AG04449 (cell line): ENCODE measurements around the gene ADRA1B.

Experiments
- CTCF ChIA-PET: fragments of 350-600 bp; formaldehyde crosslinking; extraction: SDS; loops from one replicate; lab custom pipeline; 2021; ENCODE audit warnings: antibody characterized with exemption; lab: Yijun Ruan, JAX
- POLR2A ChIA-PET: fragments of 400-600, 350-600 bp; formaldehyde crosslinking; extraction: SDS; loops from one replicate; lab custom pipeline; 2020; ENCODE audit warnings: antibody characterized with exemption, inconsistent platforms; lab: Yijun Ruan, JAX
- DNase-seq: peaks from one replicate; pipeline ENCODE4 v3.0.0-alpha.2; 2010; ENCODE audit warnings: low read depth, low spot score
- H3K4me3 ChIP-seq: 2 replicates; pipeline ENCODE4 v1.5.1; 2011; ENCODE audit warnings: low read depth, mild to moderate bottlenecking, control low read depth, low read length
- TF ChIP-seq, protein P1 (sequence below): IDR thresholded peaks from one replicate; pipeline ENCODE4 v1.5.1; 2011; ENCODE audit warnings: mild to moderate bottlenecking, moderate library complexity, low read length, control low read depth, inconsistent platforms; ENCODE audit not compliant: insufficient read depth; ENCODE audit errors: missing control alignments

Gene ADRA1B

DNA sequence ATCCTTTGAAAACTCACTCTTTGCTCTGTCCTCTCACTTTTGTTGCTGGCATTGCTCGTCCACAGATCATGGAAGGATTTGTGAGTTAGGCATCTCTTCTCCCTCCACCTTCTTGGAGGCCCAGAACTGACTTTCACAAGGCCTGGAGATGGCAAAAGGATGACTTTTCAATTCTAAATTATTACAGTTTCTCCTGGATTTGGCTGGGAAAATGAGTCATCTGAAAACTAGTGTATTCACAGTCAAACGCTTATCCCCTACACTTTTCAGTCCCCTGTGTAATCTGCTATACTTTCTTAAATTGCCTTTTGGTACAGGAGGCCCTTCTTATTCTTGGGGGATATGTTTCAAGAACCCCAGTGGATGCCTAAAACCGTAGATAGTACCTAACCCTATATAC, 35.6 kb downstream of the ADRA1B start:
- ChIA-PET CTCF (interaction anchor here (0.6 to 5.4 kb wide), 7 partner anchors 12 to 509 kb away, joined by 3 to 39 read pairs (median 3); no protein-coding TSS in a partner anchor), POLR2A (no interaction called here)
- TF ChIP-seq, protein P1, sequence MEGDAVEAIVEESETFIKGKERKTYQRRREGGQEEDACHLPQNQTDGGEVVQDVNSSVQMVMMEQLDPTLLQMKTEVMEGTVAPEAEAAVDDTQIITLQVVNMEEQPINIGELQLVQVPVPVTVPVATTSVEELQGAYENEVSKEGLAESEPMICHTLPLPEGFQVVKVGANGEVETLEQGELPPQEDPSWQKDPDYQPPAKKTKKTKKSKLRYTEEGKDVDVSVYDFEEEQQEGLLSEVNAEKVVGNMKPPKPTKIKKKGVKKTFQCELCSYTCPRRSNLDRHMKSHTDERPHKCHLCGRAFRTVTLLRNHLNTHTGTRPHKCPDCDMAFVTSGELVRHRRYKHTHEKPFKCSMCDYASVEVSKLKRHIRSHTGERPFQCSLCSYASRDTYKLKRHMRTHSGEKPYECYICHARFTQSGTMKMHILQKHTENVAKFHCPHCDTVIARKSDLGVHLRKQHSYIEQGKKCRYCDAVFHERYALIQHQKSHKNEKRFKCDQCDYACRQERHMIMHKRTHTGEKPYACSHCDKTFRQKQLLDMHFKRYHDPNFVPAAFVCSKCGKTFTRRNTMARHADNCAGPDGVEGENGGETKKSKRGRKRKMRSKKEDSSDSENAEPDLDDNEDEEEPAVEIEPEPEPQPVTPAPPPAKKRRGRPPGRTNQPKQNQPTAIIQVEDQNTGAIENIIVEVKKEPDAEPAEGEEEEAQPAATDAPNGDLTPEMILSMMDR, result no peak

DNA sequence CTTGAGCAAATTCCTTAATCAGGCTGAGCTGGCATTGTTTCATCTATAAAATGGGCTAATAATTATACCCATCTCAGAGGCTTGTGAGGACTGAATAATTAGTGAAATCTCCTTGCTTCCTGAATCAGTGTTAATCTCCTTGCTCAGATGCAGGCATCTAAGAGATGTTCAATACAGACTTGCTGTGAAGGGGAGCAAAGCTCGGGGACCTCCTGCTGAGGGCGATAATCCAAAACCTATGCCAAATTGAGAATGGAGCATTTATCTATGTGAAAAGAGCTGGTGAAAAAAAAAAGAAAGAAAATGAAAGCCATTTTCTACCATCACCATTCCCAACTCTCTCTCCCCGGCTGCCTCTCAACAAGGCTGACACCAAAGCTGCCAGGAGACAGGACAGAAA, 37.3 kb downstream of the ADRA1B start:
- POLR2A ChIA-PET, result no interaction called here
- no peak for DNase-seq
- CTCF ChIA-PET, result interaction anchor here (0.5 to 5.4 kb wide), 4 partner anchors 8 to 437 kb away, joined by 3 to 39 read pairs (median 3); no protein-coding TSS in a partner anchor
- TF ChIP-seq, protein P1, result no peak
- no peak overlapping the region for H3K4me3 ChIP-seq

More for the DNA sequence above, 35.6 kb downstream of the ADRA1B start:
- no peak overlapping the region for H3K4me3 ChIP-seq
- no peak for DNase-seq

GRCh38 chr5:159955056-159955624, 38.9 kb downstream of the ADRA1B start:
- H3K4me3 ChIP-seq, result no peak overlapping the region
- DNase-seq, result no peak
- TF ChIP-seq, protein P1, result no peak
- CTCF ChIA-PET, result interaction anchor here (1.0 to 5.4 kb wide), 2 partner anchors 9 to 512 kb away, joined by 4 to 39 read pairs; no protein-coding TSS in a partner anchor
- POLR2A ChIA-PET, result no interaction called here

DNA sequence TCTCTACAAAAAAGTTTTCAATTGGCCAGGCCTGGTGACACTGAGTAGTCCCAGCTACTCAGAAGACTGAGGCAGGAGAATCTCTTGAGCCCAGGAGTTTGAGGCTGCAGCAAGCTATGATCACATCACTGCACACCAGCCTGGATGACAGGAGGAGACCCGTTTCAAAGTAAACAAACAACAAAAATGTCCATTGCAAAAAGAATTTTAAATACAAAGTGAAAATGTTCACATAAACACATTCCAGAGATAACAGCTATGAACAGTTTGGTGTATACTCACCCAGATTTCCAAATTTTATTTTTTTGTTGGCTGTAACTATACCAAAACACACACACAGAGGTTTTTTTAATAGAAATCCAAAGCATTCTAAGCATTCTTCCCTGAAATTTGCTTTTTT, 39.8 kb downstream of the ADRA1B start:
- CTCF ChIA-PET, result interaction anchor here (1.0 to 3.6 kb wide), 2 partner anchors 9 to 11 kb away, joined by 4 to 14 read pairs; no protein-coding TSS in a partner anchor
- POLR2A ChIA-PET, result no interaction called here
- TF ChIP-seq, protein P1, result no peak
- no peak overlapping the region for H3K4me3 ChIP-seq
- no peak for DNase-seq

DNA sequence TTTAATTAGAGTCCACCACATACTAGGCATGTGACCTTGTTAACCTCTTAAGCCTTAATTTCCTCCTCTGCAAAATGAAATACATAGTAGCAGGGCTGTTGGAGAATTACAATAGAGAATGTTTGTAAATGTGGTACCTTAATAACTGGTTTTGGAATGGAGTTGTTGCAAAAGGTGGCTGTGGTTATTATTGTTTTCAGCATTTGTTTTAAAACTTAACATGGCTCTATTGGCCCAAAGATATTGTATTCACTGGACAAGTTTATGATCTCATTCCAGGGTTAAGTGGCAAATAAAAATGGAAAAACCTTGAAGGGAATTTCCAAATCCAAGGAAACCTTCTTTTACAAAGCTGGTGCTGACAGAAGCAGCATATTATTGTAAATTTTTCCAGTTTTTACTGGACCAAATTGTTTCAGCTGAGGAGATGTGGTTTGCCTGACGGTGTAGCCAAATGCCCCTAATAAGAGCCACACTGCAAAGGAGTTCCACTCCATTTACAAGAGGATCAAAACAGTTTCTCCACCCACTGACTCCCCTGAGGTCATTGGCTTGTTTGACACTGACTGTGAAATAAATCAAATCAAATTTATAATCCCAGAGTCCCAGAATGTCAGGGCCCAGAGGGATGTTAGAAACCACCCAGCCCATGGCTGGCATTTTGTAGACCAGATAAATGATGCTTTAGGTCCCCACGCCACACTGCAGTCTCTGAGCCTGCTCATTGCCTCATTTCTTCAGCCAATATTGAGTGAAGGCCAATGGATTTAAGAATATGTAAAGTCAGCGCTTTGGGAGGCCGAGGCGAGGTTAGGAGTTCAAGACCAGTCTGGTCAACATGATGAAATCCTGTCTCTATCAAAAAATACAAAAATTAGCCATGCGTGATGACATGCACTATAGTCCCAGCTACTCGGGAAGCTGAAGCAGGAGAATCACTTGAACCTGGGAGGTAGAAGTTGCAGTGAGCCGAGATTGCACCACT, 45.2 kb downstream of the ADRA1B start:
- TF ChIP-seq, protein P1, result no peak
- no peak overlapping the region for H3K4me3 ChIP-seq
- DNase-seq, result no peak
- ChIA-PET POLR2A (no interaction called here), CTCF (interaction anchor here (1.1 to 5.1 kb wide), 2 partner anchors 8 to 10 kb away, joined by 3 to 39 read pairs; no protein-coding TSS in a partner anchor)
